Ovary (tissue), 3 donors: ENCODE results near the gene C9orf78.

Experiments used
- POLR2A ChIP-seq: fragments of 450-650 bp; IDR thresholded peaks from one replicate; pipeline ENCODE4 v1.6.1; 2017; ENCODE audit warnings: antibody characterized with exemption, mild to moderate bottlenecking, moderate library complexity
- TF ChIP-seq, protein P1 (sequence below), 3 donors: fragments of 450-650 bp in 2 of 3; fragments of 200-600 bp in 1 of 3; IDR thresholded peaks; one replicate each; pipeline versions ENCODE4 v1.5.1 to v1.8.0; 2016 to 2022; ENCODE audit warnings: antibody characterized with exemption in 3 of 3, mild to moderate bottlenecking in 1 of 3
- donor health status: DM: no; HTN: no; CAD: no.

DNA sequence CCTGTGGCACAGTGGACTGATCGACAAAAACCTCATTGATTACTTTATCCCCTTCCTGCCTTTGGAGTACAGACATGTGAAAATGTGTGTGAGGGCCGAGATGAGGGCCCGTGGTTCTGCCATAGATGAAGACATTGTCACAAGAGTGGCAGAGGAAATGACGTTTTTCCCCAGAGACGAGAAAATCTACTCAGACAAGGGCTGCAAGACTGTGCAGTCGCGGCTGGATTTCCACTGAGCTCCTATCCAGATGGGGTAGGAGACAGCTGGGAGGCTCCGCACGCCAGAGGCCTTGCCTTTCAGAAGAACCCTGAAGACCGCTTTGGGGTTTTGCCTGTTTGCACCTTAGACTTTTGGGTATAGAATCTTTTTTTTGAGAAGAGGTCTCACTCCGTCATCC lies 25.7 kb downstream of the C9orf78 start:
- TF ChIP-seq POLR2A = no peak
- TF ChIP-seq, protein P1, sequence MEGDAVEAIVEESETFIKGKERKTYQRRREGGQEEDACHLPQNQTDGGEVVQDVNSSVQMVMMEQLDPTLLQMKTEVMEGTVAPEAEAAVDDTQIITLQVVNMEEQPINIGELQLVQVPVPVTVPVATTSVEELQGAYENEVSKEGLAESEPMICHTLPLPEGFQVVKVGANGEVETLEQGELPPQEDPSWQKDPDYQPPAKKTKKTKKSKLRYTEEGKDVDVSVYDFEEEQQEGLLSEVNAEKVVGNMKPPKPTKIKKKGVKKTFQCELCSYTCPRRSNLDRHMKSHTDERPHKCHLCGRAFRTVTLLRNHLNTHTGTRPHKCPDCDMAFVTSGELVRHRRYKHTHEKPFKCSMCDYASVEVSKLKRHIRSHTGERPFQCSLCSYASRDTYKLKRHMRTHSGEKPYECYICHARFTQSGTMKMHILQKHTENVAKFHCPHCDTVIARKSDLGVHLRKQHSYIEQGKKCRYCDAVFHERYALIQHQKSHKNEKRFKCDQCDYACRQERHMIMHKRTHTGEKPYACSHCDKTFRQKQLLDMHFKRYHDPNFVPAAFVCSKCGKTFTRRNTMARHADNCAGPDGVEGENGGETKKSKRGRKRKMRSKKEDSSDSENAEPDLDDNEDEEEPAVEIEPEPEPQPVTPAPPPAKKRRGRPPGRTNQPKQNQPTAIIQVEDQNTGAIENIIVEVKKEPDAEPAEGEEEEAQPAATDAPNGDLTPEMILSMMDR (IDR thresholded peaks at IDR 0.05) = no peak
